Osteocyte (in vitro differentiated cells): ENCODE measurements around the gene SP4. TPM values are rescaled to one million over a fixed set of nuclear protein-coding genes. Genes with fewer than 3 reads are reported as not detected.
A peak's percentile ranks its signal among the peaks of the same experiment; 100 is the strongest.
"Not testable (repeated sequence)": the region's sequence is repeated elsewhere in the genome, so short reads cannot be mapped to it uniquely, and the experiment has no call there.

Experiments used
- DNase-seq: peaks from one replicate; pipeline ENCODE4 v3.0.0; 2021; ENCODE audit warnings: mixed read lengths; ENCODE audit not compliant: unreplicated experiment; ENCODE audit errors: extremely low spot score
- H3K27ac Mint-ChIP-seq: one replicate; pipeline ENCODE4 v1.8.0; 2021; ENCODE audit warnings: mild to moderate bottlenecking, mixed read lengths; ENCODE audit not compliant: unreplicated experiment
- H3K27me3 Mint-ChIP-seq: one replicate; pipeline ENCODE4 v1.8.0; 2021; ENCODE audit warnings: mixed read lengths; ENCODE audit not compliant: unreplicated experiment
- H3K36me3 Mint-ChIP-seq: one replicate; pipeline ENCODE4 v1.8.0; 2021; ENCODE audit warnings: mixed read lengths; ENCODE audit not compliant: unreplicated experiment
- H3K4me1 Mint-ChIP-seq: one replicate; pipeline ENCODE4 v1.8.0; 2021; ENCODE audit warnings: mixed read lengths; ENCODE audit not compliant: unreplicated experiment
- H3K4me3 Mint-ChIP-seq: one replicate; pipeline ENCODE4 v1.8.0; 2021; ENCODE audit warnings: mild to moderate bottlenecking, moderate library complexity, mixed read lengths; ENCODE audit not compliant: unreplicated experiment
- H3K9me3 Mint-ChIP-seq: one replicate; pipeline ENCODE4 v1.8.0; 2021; ENCODE audit warnings: mixed read lengths; ENCODE audit not compliant: unreplicated experiment
- total RNA-seq: library from RNA; stranded (reverse); gene quantifications from 2 replicates; pipeline ENCODE4 v1.2.1, GENCODE V29; 2021
- TF ChIP-seq, protein P1 (sequence below): fragments of 200-600 bp; sonication (generic); IDR thresholded peaks from 2 replicates; pipeline ENCODE4 v1.5.0; 2021; ENCODE audit warnings: antibody characterized with exemption, mild to moderate bottlenecking, moderate library complexity

SP4 gene
- total RNA-seq, 1 donor from 2014 or later = 6.4 TPM

DNA sequence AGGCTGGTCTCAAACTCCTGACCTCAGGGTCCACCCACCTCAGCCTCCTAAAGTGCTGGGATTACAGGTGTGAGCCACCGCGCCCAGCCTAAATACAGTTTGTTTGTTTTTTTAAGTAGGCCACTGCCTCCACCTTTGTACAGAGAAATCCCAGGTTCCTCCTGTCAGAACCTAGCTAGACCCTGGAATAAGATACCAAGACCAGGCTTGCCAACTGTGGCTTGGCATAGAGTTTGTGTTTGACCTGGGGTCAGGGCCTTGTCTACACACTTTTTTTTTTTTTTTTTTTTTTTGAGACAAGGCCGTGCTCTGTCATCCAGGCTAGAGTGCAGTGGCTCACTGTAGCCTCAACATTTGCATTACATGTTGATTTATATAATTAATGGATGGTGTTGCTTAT is 80.7 kb downstream of the SP4 start:
- Mint-ChIP-seq H3K27me3 (no peaks in the 10 kb centered on the region), H3K9me3 (peaks cover 8% of the 10 kb centered on the region)

DNA sequence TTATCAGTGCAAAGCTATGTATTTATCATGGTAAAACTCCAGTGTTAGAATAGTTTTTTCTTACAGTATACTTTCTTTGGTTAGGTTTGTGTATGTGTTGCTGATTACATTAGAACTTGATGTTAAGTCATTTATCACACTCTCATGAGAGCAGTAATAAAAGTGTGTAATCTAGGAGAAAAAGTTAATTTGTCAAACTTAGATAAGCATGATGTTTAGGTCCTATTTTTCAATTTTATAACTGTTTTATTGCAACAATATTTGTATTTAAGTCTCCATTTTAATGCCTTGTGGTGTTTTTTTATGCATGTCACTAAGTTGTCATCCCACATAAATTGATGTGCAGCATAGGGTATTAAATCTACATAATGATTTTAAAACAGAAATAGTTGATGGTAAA is 86.2 kb downstream of the SP4 start:
- H3K36me3 Mint-ChIP-seq = peaks cover 19% of the 10 kb centered on the region
- no peak overlapping the region for H3K27ac Mint-ChIP-seq
- H3K9me3 Mint-ChIP-seq = peaks cover 7% of the 10 kb centered on the region
- no peak for DNase-seq
- H3K4me1 Mint-ChIP-seq = no peaks in the 10 kb centered on the region
- TF ChIP-seq, protein P1, sequence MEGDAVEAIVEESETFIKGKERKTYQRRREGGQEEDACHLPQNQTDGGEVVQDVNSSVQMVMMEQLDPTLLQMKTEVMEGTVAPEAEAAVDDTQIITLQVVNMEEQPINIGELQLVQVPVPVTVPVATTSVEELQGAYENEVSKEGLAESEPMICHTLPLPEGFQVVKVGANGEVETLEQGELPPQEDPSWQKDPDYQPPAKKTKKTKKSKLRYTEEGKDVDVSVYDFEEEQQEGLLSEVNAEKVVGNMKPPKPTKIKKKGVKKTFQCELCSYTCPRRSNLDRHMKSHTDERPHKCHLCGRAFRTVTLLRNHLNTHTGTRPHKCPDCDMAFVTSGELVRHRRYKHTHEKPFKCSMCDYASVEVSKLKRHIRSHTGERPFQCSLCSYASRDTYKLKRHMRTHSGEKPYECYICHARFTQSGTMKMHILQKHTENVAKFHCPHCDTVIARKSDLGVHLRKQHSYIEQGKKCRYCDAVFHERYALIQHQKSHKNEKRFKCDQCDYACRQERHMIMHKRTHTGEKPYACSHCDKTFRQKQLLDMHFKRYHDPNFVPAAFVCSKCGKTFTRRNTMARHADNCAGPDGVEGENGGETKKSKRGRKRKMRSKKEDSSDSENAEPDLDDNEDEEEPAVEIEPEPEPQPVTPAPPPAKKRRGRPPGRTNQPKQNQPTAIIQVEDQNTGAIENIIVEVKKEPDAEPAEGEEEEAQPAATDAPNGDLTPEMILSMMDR = no peak
- no peaks in the 10 kb centered on the region for H3K27me3 Mint-ChIP-seq
- H3K4me3 Mint-ChIP-seq = no peak overlapping the region

More for the DNA sequence above, 80.7 kb downstream of the SP4 start:
- DNase-seq = no peak
- H3K4me1 Mint-ChIP-seq = no peaks in the 10 kb centered on the region
- peaks cover 20% of the 10 kb centered on the region for H3K36me3 Mint-ChIP-seq
- no peak overlapping the region for H3K4me3 Mint-ChIP-seq
- H3K27ac Mint-ChIP-seq = no peak overlapping the region
- TF ChIP-seq, protein P1 = no peak

DNA sequence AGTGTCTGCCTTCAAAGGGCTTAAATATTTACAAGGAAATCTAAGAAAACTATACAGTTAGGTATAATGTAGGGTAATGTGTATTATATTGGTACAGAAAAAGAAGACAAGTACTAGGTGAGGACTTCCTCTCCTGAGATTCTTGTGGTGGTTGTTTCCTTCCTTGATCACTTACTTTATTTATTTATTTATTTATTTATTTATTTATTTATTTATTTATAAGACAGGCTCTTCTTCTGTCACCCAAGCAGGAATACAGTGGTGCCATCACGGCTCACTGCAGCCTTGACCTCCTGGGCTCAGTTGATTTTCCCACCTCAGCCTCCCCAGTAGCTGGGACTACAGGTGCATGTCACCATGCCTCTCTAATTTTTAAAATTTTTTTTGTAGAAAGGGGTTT is 96.8 kb downstream of the SP4 start:
- no peak overlapping the region for H3K4me3 Mint-ChIP-seq
- TF ChIP-seq, protein P1 = no peak
- no peaks in the 10 kb centered on the region for H3K9me3 Mint-ChIP-seq
- peaks cover 7% of the 10 kb centered on the region for H3K27me3 Mint-ChIP-seq
- H3K36me3 Mint-ChIP-seq = no peaks in the 10 kb centered on the region
- H3K4me1 Mint-ChIP-seq = no peaks in the 10 kb centered on the region
- DNase-seq = no peak
- no peak overlapping the region for H3K27ac Mint-ChIP-seq

DNA sequence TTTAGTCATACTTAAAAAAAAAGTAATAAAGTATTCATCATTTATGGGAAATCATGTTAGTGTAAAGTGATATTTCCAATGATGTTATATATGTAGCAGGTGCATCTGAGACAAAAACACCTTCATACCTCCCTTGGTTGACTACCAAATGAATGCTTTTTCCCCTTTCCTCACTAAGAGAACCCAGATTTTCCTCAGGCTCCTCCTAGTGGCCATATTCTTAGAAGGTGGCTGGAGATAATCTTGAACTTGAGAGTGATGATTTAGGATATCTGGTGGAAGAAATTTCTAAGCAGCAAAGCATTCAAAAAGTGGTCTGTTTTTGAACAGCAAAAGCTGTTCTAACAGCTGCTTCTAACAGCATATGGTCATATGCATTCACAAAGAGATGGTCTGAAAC is 98.1 kb downstream of the SP4 start:
- no peaks in the 10 kb centered on the region for H3K4me1 Mint-ChIP-seq

DNA sequence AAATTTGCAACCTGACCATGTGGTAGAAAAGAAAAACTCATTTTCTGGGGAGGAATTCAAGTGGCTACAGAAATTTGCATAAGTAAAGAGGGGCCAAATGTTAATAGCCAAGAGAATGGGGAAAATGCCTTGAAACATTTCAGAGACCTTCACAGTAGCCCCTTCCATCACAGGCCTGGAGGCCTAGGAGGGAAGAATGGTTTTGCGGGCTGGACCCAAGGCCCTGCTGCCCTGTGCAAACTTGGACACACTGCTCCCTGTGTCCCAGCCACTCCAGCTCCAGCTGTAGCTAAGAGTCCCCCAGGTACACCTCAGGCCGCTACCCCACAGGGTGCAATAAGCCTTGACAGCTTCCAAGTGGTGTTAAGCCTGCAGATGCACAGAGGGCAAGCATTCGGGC is 98.6 kb downstream of the SP4 start:
- H3K27ac Mint-ChIP-seq = no peak overlapping the region
- TF ChIP-seq, protein P1 = no peak
- no peaks in the 10 kb centered on the region for H3K4me1 Mint-ChIP-seq
- no peaks in the 10 kb centered on the region for H3K9me3 Mint-ChIP-seq
- peaks cover 10% of the 10 kb centered on the region for H3K27me3 Mint-ChIP-seq
- no peak for DNase-seq
- H3K4me3 Mint-ChIP-seq = no peak overlapping the region
- no peaks in the 10 kb centered on the region for H3K36me3 Mint-ChIP-seq

More for the DNA sequence above, 98.1 kb downstream of the SP4 start:
- Mint-ChIP-seq H3K36me3 (no peaks in the 10 kb centered on the region), H3K4me3 (no peak overlapping the region), H3K27me3 (peaks cover 10% of the 10 kb centered on the region), H3K9me3 (no peaks in the 10 kb centered on the region), H3K27ac (no peak overlapping the region)
- TF ChIP-seq, protein P1 = peak; percentile 55
- DNase-seq = no peak

DNA sequence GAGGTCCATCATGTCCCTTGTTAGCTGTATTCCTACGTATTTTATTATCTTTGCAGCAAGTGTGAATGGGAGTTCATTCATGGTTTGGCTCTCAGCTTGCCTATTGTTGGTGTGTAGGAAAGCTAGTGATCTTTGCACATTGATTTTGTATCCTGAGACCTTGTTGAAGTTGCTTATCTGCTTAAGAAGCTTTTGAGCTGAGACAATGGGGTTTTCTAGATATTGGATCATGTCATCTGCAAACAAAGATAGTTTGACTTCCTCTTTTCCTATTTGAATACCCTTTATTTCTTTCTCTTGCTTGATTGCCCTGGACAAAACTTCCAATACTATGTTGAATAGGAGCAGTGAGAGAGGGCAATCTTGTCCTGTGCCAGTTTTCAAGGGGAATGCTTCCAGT is 104.6 kb downstream of the SP4 start:
- not testable (repeated sequence) for DNase-seq, H3K9me3 Mint-ChIP-seq, H3K27ac Mint-ChIP-seq, H3K36me3 Mint-ChIP-seq, H3K4me3 Mint-ChIP-seq, H3K4me1 Mint-ChIP-seq, H3K27me3 Mint-ChIP-seq

DNA sequence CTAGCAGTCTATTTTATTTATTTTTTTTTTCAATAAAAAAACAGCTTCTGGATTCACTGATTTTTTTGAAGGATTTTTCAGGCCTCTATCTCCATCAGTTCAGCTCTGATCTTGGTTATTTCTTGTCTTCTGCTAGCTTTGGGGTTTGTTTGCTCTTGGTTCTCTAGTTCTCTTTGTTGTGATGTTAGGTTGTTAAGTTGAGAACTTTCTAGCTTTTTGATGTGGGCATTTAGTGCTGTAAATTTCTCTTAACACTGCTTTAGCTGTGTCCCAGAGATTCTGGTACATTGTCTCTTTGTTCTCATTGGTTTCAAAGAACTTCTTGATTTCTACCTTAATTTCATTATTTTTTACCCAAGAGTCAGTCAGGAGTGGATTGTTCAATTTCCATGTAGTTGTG is 105.8 kb downstream of the SP4 start:
- not testable (repeated sequence) for H3K4me3 Mint-ChIP-seq, H3K27me3 Mint-ChIP-seq, H3K36me3 Mint-ChIP-seq, DNase-seq, H3K27ac Mint-ChIP-seq, H3K4me1 Mint-ChIP-seq, H3K9me3 Mint-ChIP-seq

DNA sequence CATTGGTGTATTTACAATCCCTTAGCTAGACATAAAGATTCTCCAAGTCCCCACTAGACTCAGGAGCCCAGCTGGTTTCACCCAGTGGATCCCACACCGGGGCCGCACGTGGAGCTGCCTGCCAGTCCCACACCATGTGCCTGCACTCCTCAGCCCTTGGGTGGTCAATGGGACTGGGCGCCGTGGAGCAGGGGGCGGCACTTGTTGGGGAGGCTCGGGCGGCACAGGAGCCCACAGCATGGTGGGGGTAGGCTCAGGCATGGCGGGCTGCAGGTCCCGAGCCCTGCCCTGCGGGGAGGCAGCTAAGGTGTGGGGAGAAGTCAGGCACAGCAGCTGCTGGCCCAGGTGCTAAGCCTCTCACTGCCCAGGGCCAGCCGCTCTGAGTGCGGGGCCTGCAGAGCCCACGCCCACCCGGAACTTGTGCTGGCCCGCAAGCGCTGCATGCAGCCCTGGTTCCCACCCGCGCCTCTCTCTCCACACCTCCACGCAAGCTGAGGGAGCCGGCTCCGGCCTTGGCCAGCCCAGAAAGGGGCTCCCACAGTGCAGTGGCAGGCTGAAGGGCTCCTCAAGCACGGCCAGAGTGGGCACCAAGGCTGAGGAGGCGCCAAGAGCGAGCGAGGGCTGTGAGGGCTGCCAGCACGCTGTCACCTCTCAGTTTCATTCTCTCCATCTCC is 108.7 kb downstream of the SP4 start:
- not testable (repeated sequence) for DNase-seq, H3K4me1 Mint-ChIP-seq, H3K27ac Mint-ChIP-seq, H3K36me3 Mint-ChIP-seq, H3K9me3 Mint-ChIP-seq, H3K4me3 Mint-ChIP-seq
- H3K27me3 Mint-ChIP-seq = peaks cover 17% of the 10 kb centered on the region
